Central memory CD8-positive, alpha-beta T cell (primary cell): Measurements from ENCODE around the gene PDE6C.

Experiments used
- ATAC-seq: fragments of 150-1000 bp; cut with Tn5 transposase; replicated peaks from 2 replicates; pipeline ENCODE4 v1.10.0; 2022; ENCODE audit warnings: mild to moderate bottlenecking, moderate FRiP score, moderate number of reproducible peaks; ENCODE audit not compliant: poor library complexity, severe bottlenecking; ENCODE audit errors: extremely low read depth
- DNase-seq, 2 donors: peaks; one replicate each; pipeline ENCODE4 v3.0.0; 2021; ENCODE audit warnings: low spot score in 2 of 2
- H3K27ac Mint-ChIP-seq: one replicate; pipeline ENCODE4 v1.8.0; 2022; ENCODE audit warnings: low read depth, mild to moderate bottlenecking, moderate library complexity, mixed read lengths
- H3K27me3 Mint-ChIP-seq: one replicate; pipeline ENCODE4 v1.8.0; 2022; ENCODE audit warnings: mixed read lengths
- H3K36me3 Mint-ChIP-seq: one replicate; pipeline ENCODE4 v1.8.0; 2022; ENCODE audit warnings: mild to moderate bottlenecking, moderate library complexity, mixed read lengths; ENCODE audit not compliant: insufficient read depth
- H3K4me1 Mint-ChIP-seq: one replicate; pipeline ENCODE4 v1.8.0; 2022; ENCODE audit warnings: mixed read lengths
- H3K4me3 Mint-ChIP-seq: one replicate; pipeline ENCODE4 v1.8.0; 2022; ENCODE audit warnings: mild to moderate bottlenecking, moderate library complexity, mixed read lengths
- H3K9me3 Mint-ChIP-seq: one replicate; pipeline ENCODE4 v1.8.0; 2022; ENCODE audit warnings: mixed read lengths

Gene PDE6C

GRCh38 chr10:93598157-93598556, 14.2 kb upstream of the PDE6C start:
- no peaks in the 10 kb centered on the region for H3K9me3 Mint-ChIP-seq
- ATAC-seq (no peak), DNase-seq (no peak)
- no peaks in the 10 kb centered on the region for H3K4me1 Mint-ChIP-seq
- no peak overlapping the region for H3K4me3 Mint-ChIP-seq
- H3K27ac Mint-ChIP-seq, result no peak overlapping the region
- peaks cover 25% of the 10 kb centered on the region for H3K27me3 Mint-ChIP-seq
- H3K36me3 Mint-ChIP-seq, result peaks cover 1% of the 10 kb centered on the region

- no peak overlapping the region for H3K27ac Mint-ChIP-seq
- DNase-seq (no peak), ATAC-seq (no peak)
- H3K27me3 Mint-ChIP-seq, result peaks cover 36% of the 10 kb centered on the region
- H3K9me3 Mint-ChIP-seq, result no peaks in the 10 kb centered on the region
- H3K4me3 Mint-ChIP-seq, result no peak overlapping the region
- peaks cover 1% of the 10 kb centered on the region for H3K36me3 Mint-ChIP-seq
- H3K4me1 Mint-ChIP-seq, result no peaks in the 10 kb centered on the region
Observed at GRCh38 chr10:93599335-93599734, 13.0 kb upstream of the PDE6C start.

DNA sequence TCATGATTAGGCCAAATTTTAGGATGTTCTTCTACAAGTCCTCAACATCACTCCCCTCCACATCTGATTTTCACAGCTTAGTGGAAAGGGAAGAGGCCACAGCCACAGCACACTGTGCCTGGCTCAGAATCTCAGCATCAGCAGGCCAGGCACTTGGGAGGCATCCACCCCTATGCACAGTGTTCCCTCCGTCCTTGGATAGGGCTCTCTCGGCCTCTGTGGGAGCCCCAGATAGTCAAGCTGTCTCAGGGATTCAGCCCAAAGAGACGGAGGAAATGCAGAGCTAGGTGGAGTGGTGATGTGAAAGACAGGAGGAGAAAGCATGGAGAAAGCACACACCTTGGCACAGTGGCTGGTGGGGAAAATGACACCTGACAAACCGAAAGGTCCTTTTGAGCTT, 12.6 kb upstream of the PDE6C start:
- H3K4me3 Mint-ChIP-seq, result no peak overlapping the region
- peaks cover 36% of the 10 kb centered on the region for H3K27me3 Mint-ChIP-seq
- ATAC-seq, result no peak
- no peak overlapping the region for H3K27ac Mint-ChIP-seq
- no peaks in the 10 kb centered on the region for H3K4me1 Mint-ChIP-seq
- DNase-seq, result no peak
- no peaks in the 10 kb centered on the region for H3K9me3 Mint-ChIP-seq
- no peaks in the 10 kb centered on the region for H3K36me3 Mint-ChIP-seq

- peaks cover 36% of the 10 kb centered on the region for H3K27me3 Mint-ChIP-seq
- H3K4me1 Mint-ChIP-seq, result no peaks in the 10 kb centered on the region
- H3K4me3 Mint-ChIP-seq, result no peak overlapping the region
- ATAC-seq (no peak), DNase-seq (no peak)
- no peaks in the 10 kb centered on the region for H3K36me3 Mint-ChIP-seq
- H3K9me3 Mint-ChIP-seq, result no peaks in the 10 kb centered on the region
- H3K27ac Mint-ChIP-seq, result no peak overlapping the region
Observed at GRCh38 chr10:93600446-93601145, 11.7 kb upstream of the PDE6C start.

GRCh38 chr10:93601146-93601773, 11.1 kb upstream of the PDE6C start, which contains the start of gene RBP4:
RBP4 (minus strand) TSS chr10:93601235; CDS start chr10:93601028, 207 bp downstream.
- Mint-ChIP-seq H3K4me1 (no peaks in the 10 kb centered on the region), H3K4me3 (no peak within 1 kb of the TSS), H3K9me3 (no peaks in the 10 kb centered on the region), H3K36me3 (no peaks in the 10 kb centered on the region), H3K27ac (no peak within 1 kb of the TSS), H3K27me3 (peaks cover 43% of the 10 kb centered on the region)
- no peak for DNase-seq
- no peak for ATAC-seq

DNA sequence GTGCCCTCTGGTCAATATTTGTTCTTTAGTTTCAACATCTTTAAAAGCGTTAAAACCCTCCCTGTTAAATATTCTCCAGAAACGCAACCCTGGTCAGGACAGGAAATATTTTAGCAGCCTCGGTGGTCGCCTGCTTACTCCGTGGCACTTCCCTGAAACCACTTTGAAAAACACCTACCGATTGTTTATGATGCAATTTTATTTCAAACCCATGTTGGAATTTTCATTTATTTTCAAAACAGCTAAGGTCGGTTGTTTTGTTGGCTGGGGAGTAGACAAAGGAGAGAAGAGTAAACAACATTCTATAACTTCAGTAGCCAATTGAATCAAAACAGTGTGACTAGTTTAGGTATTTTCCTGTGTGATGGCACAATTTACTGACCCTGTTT, 10.6 kb upstream of the PDE6C start:
- Mint-ChIP-seq H3K36me3 (no peaks in the 10 kb centered on the region), H3K9me3 (no peaks in the 10 kb centered on the region), H3K27me3 (peaks cover 48% of the 10 kb centered on the region), H3K4me3 (no peak overlapping the region), H3K4me1 (no peaks in the 10 kb centered on the region), H3K27ac (no peak overlapping the region)
- DNase-seq, result no peak
- no peak for ATAC-seq

- Mint-ChIP-seq H3K4me3 (no peak overlapping the region), H3K4me1 (no peaks in the 10 kb centered on the region), H3K36me3 (no peaks in the 10 kb centered on the region), H3K27me3 (peaks cover 57% of the 10 kb centered on the region), H3K9me3 (no peaks in the 10 kb centered on the region), H3K27ac (no peak overlapping the region)
- DNase-seq, result no peak
- no peak for ATAC-seq
Observed at GRCh38 chr10:93603023-93603422, 9.3 kb upstream of the PDE6C start.

DNA sequence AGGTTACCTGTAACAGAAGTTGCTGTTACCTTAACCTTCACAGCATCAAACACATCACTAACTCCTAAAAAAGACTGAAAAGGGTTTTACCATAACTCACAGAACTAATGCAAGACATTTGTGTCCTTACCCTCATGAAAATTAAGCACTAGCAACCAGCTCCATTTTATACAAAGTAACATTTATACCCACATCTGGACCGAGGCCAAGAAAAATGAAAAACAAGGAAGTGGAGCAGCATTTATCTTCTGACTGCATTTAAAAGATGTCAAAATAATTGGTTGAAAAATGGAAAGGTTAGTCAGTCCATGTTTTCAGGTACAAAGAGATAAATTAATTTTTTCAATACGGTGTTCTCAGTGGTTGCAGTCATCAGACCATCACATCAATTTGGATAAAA, 8.2 kb upstream of the PDE6C start:
- H3K4me1 Mint-ChIP-seq, result no peaks in the 10 kb centered on the region
- no peaks in the 10 kb centered on the region for H3K36me3 Mint-ChIP-seq
- no peaks in the 10 kb centered on the region for H3K9me3 Mint-ChIP-seq
- ATAC-seq (no peak), DNase-seq (no peak)
- no peak overlapping the region for H3K4me3 Mint-ChIP-seq
- no peak overlapping the region for H3K27ac Mint-ChIP-seq
- H3K27me3 Mint-ChIP-seq, result peaks cover 64% of the 10 kb centered on the region

DNA sequence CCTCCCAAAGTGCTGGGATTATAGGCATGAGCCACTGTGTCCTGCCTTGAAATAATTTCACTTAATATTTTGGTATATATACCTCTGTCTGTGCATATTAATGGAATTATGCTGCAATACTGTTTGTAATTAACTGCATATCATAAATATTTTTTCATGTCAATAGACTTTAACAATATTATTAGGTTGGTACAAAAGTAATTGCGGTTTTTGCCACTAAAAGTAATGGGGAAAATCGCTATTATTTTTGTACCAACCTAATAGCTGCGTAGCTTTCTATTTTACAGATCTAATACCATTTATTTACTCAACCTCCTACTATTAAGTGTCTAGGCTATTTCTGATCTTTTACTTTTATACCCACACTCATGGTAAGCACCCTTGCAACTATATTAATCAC, 3.9 kb upstream of the PDE6C start:
- no peaks in the 10 kb centered on the region for H3K36me3 Mint-ChIP-seq
- ATAC-seq (no peak), DNase-seq (no peak)
- peaks cover 43% of the 10 kb centered on the region for H3K27me3 Mint-ChIP-seq
- H3K4me1 Mint-ChIP-seq, result no peaks in the 10 kb centered on the region
- no peak overlapping the region for H3K4me3 Mint-ChIP-seq
- no peaks in the 10 kb centered on the region for H3K9me3 Mint-ChIP-seq
- no peak overlapping the region for H3K27ac Mint-ChIP-seq

- Mint-ChIP-seq H3K4me3 (no peak overlapping the region), H3K4me1 (no peaks in the 10 kb centered on the region), H3K27ac (no peak overlapping the region), H3K36me3 (no peaks in the 10 kb centered on the region), H3K27me3 (peaks cover 12% of the 10 kb centered on the region), H3K9me3 (no peaks in the 10 kb centered on the region)
- no peak for ATAC-seq
- DNase-seq, result no peak
Observed at GRCh38 chr10:93613126-93613525, 789 bp downstream of the PDE6C start.

- ATAC-seq (no peak), DNase-seq (no peak)
- H3K27ac Mint-ChIP-seq, result no peak overlapping the region
- no peak overlapping the region for H3K4me3 Mint-ChIP-seq
- no peaks in the 10 kb centered on the region for H3K36me3 Mint-ChIP-seq
- no peaks in the 10 kb centered on the region for H3K9me3 Mint-ChIP-seq
- no peaks in the 10 kb centered on the region for H3K4me1 Mint-ChIP-seq
- peaks cover 4% of the 10 kb centered on the region for H3K27me3 Mint-ChIP-seq
Observed at GRCh38 chr10:93614101-93614825, 1.9 kb downstream of the PDE6C start.

- ATAC-seq (no peak), DNase-seq (no peak)
- no peaks in the 10 kb centered on the region for H3K36me3 Mint-ChIP-seq
- no peak overlapping the region for H3K4me3 Mint-ChIP-seq
- no peaks in the 10 kb centered on the region for H3K4me1 Mint-ChIP-seq
- H3K27me3 Mint-ChIP-seq, result no peaks in the 10 kb centered on the region
- no peak overlapping the region for H3K27ac Mint-ChIP-seq
- H3K9me3 Mint-ChIP-seq, result no peaks in the 10 kb centered on the region
Observed at GRCh38 chr10:93615576-93616235, 3.4 kb downstream of the PDE6C start.
